Erythroblast (primary cell): ENCODE data around the gene STRBP.

ENCODE experiments used
- GATA1 ChIP-seq: IDR thresholded peaks from 2 replicates; pipeline ENCODE4 v1.6.1; 2011; ENCODE audit warnings: low read depth, mild to moderate bottlenecking, control low read depth, low read length, moderate library complexity
- POLR2A ChIP-seq: IDR thresholded peaks from 2 replicates; pipeline ENCODE4 v1.6.1; 2011; ENCODE audit warnings: mild to moderate bottlenecking, low read length

GRCh38 chr9:123237220-123237619 is 31.2 kb downstream of the STRBP start:
- TF ChIP-seq POLR2A = no peak
- TF ChIP-seq GATA1 = no peak
